ENCODE measurements around the gene GATA1.

GRCh38 chrX:48834383-48834709 is 48.0 kb downstream of the GATA1 start:
- TF ChIP-seq POLR2AphosphoS5 (IDR thresholded peaks at IDR 0.05) (no peak), POLR2A (IDR thresholded peaks at IDR 0.05) (no peak)
- TF ChIP-seq, protein P1, sequence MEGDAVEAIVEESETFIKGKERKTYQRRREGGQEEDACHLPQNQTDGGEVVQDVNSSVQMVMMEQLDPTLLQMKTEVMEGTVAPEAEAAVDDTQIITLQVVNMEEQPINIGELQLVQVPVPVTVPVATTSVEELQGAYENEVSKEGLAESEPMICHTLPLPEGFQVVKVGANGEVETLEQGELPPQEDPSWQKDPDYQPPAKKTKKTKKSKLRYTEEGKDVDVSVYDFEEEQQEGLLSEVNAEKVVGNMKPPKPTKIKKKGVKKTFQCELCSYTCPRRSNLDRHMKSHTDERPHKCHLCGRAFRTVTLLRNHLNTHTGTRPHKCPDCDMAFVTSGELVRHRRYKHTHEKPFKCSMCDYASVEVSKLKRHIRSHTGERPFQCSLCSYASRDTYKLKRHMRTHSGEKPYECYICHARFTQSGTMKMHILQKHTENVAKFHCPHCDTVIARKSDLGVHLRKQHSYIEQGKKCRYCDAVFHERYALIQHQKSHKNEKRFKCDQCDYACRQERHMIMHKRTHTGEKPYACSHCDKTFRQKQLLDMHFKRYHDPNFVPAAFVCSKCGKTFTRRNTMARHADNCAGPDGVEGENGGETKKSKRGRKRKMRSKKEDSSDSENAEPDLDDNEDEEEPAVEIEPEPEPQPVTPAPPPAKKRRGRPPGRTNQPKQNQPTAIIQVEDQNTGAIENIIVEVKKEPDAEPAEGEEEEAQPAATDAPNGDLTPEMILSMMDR (IDR thresholded peaks at IDR 0.05 in 8 of 11, conservative IDR thresholded peaks at IDR 0.05 in 3 of 11): no peak

All from spleen (tissue), 7 donors.